Upper lobe of left lung (tissue), 6 donors: ENCODE measurements around the gene BAHD1. TPM values are rescaled to one million over a fixed set of nuclear protein-coding genes. Genes with fewer than 3 reads are reported as not detected.

Experiments
- ATAC-seq, 2 donors: fragments of 200-7000 bp; cut with Tn5 transposase; one replicate each; pipeline ENCODE4 v1.9.1; 2022; ENCODE audit warnings: mild to moderate bottlenecking in 2 of 2, moderate library complexity in 2 of 2; ENCODE audit not compliant: low FRiP score in 2 of 2
- DNase-seq, 2 donors: peaks; one replicate each; pipeline ENCODE4 v3.0.0-alpha.2; 2019 to 2020
- H3K27ac ChIP-seq, 4 donors: fragments of 200-600 bp; sonication (generic); one replicate each; pipeline ENCODE4 v1.5.1; 2016 to 2019
- H3K27me3 ChIP-seq, 4 donors: fragments of 200-600 bp; sonication (generic); one replicate each; pipeline ENCODE4 v1.5.1; 2017 to 2019
- H3K36me3 ChIP-seq, 4 donors: fragments of 200-600 bp; sonication (generic); one replicate each; pipeline ENCODE4 v1.5.1; 2016 to 2019
- H3K4me1 ChIP-seq, 4 donors: fragments of 200-600 bp; sonication (generic); one replicate each; pipeline ENCODE4 v1.5.1; 2018 to 2019
- H3K4me3 ChIP-seq, 4 donors: fragments of 200-600 bp; sonication (generic); one replicate each; pipeline ENCODE4 v1.5.1; 2017 to 2019; ENCODE audit warnings: mild to moderate bottlenecking in 2 of 4, moderate library complexity in 1 of 4
- H3K9me3 ChIP-seq, 4 donors: fragments of 200-600 bp; sonication (generic); one replicate each; pipeline ENCODE4 v1.5.1; 2018 to 2019
- EP300 ChIP-seq, 4 donors: sonication (generic); formaldehyde crosslinking; IDR thresholded peaks; one replicate each; pipeline ENCODE4 v1.5.1; 2017; ENCODE audit warnings: antibody characterized with exemption in 4 of 4, control low read depth in 2 of 4
- POLR2A ChIP-seq, 4 donors: fragments of 450-650 bp; IDR thresholded peaks; one replicate each; pipeline ENCODE4 v1.5.1; 2016 to 2017; ENCODE audit warnings: antibody characterized with exemption in 4 of 4, mild to moderate bottlenecking in 2 of 4
- POLR2AphosphoS5 ChIP-seq, 2 donors: sonication (generic); formaldehyde crosslinking; IDR thresholded peaks; one replicate each; pipeline ENCODE4 v1.5.1; 2017; ENCODE audit warnings: antibody characterized with exemption in 2 of 2
- WGBS, 2 donors: methylation state at CpG; one replicate each; pipeline ENCODE4 v1.1.5; 2017 to 2018; 5-methylcytosine and 5-hydroxymethylcytosine counted together
- total RNA-seq, 6 donors: library from RNA; depleted of rRNA in 4 of 6; stranded (reverse); fragments of >200 nt in 4 of 6; gene quantifications; one replicate each; pipeline versions ENCODE4 v1.1.0 to v1.2.1, GENCODE V29; 2016 to 2021
- TF ChIP-seq, protein P1 (sequence below), 6 experiments: fragments of 450-650 bp in 4 of 6; fragments of 200-600 bp in 2 of 6; sonication (generic) in 2 of 6; IDR thresholded peaks; one replicate each; pipeline ENCODE4 v1.5.1; 2016 to 2019; ENCODE audit warnings: antibody characterized with exemption in 6 of 6
- donor health status: DM: no; HTN: no; CAD: no; lungs with moderate emphysema.
- donor health status: DM: no; HTN: yes; CAD: no; lungs with severe emphysema.

BAHD1 gene
- total RNA-seq, 6 donors from 2014 or later, result 21.0 to 36.9 (median 28.5) TPM

DNA sequence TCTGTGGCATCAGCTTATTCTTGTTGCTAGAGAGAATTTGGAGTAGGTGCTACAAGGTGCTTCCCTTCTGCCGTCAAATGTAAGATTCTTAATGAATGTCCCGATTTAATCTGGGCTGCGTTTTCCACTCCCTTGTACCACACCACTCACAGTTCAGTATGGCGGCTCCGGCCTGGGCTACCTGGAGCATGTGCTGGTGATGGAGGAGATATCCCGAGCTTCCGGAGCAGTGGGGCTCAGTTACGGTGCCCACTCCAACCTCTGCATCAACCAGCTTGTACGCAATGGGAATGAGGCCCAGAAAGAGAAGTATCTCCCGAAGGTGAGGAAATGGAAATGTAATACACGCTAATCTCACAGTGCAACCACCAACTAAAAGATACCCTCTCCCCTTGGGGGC, 30.3 kb upstream of the BAHD1 start:
- peaks cover 13 to 21% (median 15%) of the 10 kb centered on the region in 4 donors for H3K4me1 ChIP-seq
- DNase-seq (no peak), ATAC-seq (no peak)
- 93 to 95% methylated on average over 11 of the region's 11 CpGs for WGBS, 2 donors
- peaks cover 15 to 72% (median 55%) of the 10 kb centered on the region in 4 donors for H3K36me3 ChIP-seq
- no peak for TF ChIP-seq POLR2A (IDR thresholded peaks at IDR 0.05)
- TF ChIP-seq EP300 (IDR thresholded peaks at IDR 0.05), result no peak
- TF ChIP-seq, protein P1, sequence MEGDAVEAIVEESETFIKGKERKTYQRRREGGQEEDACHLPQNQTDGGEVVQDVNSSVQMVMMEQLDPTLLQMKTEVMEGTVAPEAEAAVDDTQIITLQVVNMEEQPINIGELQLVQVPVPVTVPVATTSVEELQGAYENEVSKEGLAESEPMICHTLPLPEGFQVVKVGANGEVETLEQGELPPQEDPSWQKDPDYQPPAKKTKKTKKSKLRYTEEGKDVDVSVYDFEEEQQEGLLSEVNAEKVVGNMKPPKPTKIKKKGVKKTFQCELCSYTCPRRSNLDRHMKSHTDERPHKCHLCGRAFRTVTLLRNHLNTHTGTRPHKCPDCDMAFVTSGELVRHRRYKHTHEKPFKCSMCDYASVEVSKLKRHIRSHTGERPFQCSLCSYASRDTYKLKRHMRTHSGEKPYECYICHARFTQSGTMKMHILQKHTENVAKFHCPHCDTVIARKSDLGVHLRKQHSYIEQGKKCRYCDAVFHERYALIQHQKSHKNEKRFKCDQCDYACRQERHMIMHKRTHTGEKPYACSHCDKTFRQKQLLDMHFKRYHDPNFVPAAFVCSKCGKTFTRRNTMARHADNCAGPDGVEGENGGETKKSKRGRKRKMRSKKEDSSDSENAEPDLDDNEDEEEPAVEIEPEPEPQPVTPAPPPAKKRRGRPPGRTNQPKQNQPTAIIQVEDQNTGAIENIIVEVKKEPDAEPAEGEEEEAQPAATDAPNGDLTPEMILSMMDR (IDR thresholded peaks at IDR 0.05), result no peak
- TF ChIP-seq POLR2AphosphoS5 (IDR thresholded peaks at IDR 0.05), result no peak
- no peaks in the 10 kb centered on the region for H3K27me3 ChIP-seq
- no peak overlapping the region for H3K4me3 ChIP-seq
- no peaks in the 10 kb centered on the region for H3K9me3 ChIP-seq
- no peak overlapping the region for H3K27ac ChIP-seq

DNA sequence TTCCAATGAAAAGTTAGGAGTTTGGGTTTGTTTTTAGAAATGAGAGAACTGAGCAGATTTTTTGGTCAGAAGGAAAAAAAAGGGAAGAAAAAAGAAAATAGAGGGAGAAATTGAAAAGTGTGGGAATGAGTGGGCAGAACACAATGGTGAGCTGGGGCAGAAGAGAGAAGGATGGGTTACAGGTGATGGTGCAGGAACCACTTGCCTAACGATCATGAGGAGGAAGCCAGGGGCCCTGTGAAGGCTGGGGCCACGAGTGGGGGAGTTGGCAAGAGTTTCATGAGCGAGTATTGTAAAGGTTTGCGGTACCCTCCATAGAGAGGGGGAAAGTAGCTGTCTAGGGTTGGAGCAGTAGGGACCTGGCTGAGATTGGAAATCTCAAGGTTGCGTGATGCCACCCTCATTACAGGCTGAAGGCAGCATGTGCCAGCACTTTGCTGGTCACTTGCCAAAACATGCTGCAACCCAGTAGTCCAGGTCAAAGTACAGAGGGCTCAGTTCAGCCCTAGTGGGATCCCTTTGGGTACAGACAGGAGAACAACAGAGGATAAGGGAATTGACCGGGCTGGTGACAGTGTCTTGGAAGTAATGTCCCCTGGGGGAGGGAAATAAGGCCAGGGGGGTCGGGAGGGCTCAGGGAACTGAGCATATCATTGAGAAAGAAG, 28.5 kb upstream of the BAHD1 start:
- 87% methylated on average over 7 of the region's 7 CpGs for whole genome bisulfite sequencing, 2 donors

DNA sequence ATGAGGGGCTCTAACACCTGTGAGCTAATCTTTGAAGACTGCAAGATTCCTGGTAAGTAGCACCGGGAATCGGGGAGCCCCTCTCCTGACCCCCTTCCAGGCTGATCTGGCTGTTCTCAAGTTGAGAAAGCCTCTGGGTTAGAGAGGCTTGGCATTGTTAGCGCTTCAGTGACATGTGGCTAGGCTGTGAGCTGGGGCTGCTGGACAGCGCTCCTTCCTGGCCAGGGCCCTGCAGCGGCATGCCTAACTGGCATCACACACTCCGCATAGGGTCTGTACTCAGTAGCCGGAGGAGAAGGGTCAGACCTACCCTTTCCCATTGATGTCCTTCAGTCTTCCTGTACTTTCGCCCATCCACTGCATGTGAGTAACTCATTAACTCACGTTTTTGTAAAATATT, 27.7 kb upstream of the BAHD1 start:
- 92 to 94% methylated on average over 7 to 9 of the region's 9 CpGs for WGBS, 2 donors
- TF ChIP-seq, protein P1 (IDR thresholded peaks at IDR 0.05), result no peak
- no peak for TF ChIP-seq POLR2AphosphoS5 (IDR thresholded peaks at IDR 0.05)
- TF ChIP-seq POLR2A (IDR thresholded peaks at IDR 0.05), result no peak
- no peak for ATAC-seq

More for the DNA sequence above, 28.5 kb upstream of the BAHD1 start:
- Histone ChIP-seq H3K27ac (no peak overlapping the region), H3K27me3 (no peaks in the 10 kb centered on the region), H3K9me3 (no peaks in the 10 kb centered on the region), H3K36me3 (peaks cover 25 to 88% (median 70%) of the 10 kb centered on the region in 4 donors), H3K4me1 (peaks cover under 1 to 7% (median 2%) of the 10 kb centered on the region in 4 donors), H3K4me3 (no peak overlapping the region)
- TF ChIP-seq POLR2A (IDR thresholded peaks at IDR 0.05), result no peak
- TF ChIP-seq POLR2AphosphoS5 (IDR thresholded peaks at IDR 0.05), result no peak
- TF ChIP-seq EP300 (IDR thresholded peaks at IDR 0.05), result no peak
- TF ChIP-seq, protein P1 (IDR thresholded peaks at IDR 0.05), result no peak
- DNase-seq (no peak), ATAC-seq (no peak)

DNA sequence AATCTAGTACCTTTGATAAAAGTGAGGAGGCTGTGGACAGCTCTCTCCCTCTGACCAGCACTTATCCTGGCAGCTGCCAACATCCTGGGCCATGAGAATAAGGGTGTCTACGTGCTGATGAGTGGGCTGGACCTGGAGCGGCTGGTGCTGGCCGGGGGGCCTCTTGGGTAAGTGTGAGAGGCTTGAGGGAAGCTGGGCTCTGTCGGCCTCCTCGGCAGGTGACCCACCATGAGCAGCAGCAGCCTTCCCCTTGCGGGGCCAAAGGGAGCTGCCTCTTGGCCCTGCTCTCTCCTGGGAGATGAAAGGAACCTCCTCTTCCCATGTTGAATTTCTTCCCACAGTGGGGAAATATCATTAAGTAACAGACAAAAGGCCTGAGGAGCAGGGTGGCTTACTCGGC, 25.9 kb upstream of the BAHD1 start:
- Histone ChIP-seq H3K36me3 (peaks cover 25 to 89% (median 75%) of the 10 kb centered on the region in 4 donors), H3K27ac (no peak overlapping the region), H3K27me3 (no peaks in the 10 kb centered on the region), H3K9me3 (no peaks in the 10 kb centered on the region), H3K4me1 (no peaks in the 10 kb centered on the region), H3K4me3 (no peak overlapping the region)
- WGBS, 2 donors, result 89 to 90% methylated on average over 2 to 7 of the region's 7 CpGs
- no peak for TF ChIP-seq POLR2AphosphoS5 (IDR thresholded peaks at IDR 0.05)
- TF ChIP-seq, protein P1 (IDR thresholded peaks at IDR 0.05), result no peak
- no peak for TF ChIP-seq EP300 (IDR thresholded peaks at IDR 0.05)
- no peak for TF ChIP-seq POLR2A (IDR thresholded peaks at IDR 0.05)
- peak in 1 of 2 donors; percentile 49 for DNase-seq
- ATAC-seq, result no peak

More for the DNA sequence above, 27.7 kb upstream of the BAHD1 start:
- Histone ChIP-seq H3K4me1 (no peaks in the 10 kb centered on the region), H3K27me3 (no peaks in the 10 kb centered on the region), H3K36me3 (peaks cover 25 to 96% (median 68%) of the 10 kb centered on the region in 4 donors), H3K4me3 (no peak overlapping the region), H3K9me3 (no peaks in the 10 kb centered on the region), H3K27ac (no peak overlapping the region)
- no peak for DNase-seq

DNA sequence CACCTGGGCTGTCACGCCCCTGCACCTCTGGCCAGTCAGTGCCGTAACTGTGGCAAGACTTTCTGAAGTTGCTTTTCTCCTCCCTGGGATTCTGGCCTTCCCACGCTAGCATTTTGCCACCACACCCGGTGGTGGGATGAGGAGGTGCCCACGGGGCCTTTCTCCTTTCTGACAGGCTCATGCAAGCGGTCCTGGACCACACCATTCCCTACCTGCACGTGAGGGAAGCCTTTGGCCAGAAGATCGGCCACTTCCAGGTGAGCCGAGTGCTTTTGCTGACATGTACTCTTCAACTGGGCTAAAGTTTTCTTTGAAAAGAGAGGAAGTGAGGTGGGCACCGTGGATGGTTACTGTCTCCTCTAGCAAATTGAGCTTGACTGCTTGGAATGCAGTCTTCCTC, 25.5 kb upstream of the BAHD1 start:
- H3K36me3 ChIP-seq, result peaks cover 25 to 85% (median 72%) of the 10 kb centered on the region in 4 donors
- TF ChIP-seq, protein P1 (IDR thresholded peaks at IDR 0.05), result no peak
- TF ChIP-seq POLR2AphosphoS5 (IDR thresholded peaks at IDR 0.05) (no peak), EP300 (IDR thresholded peaks at IDR 0.05) (no peak), POLR2A (IDR thresholded peaks at IDR 0.05) (no peak)
- H3K27ac ChIP-seq, result no peak overlapping the region
- no peaks in the 10 kb centered on the region for H3K27me3 ChIP-seq
- peaks cover 0 to 2% (median 0%) of the 10 kb centered on the region in 4 donors for H3K4me1 ChIP-seq
- H3K9me3 ChIP-seq, result no peaks in the 10 kb centered on the region
- no peak for ATAC-seq
- WGBS, 2 donors, result 92 to 93% methylated on average over 10 of the region's 10 CpGs
- no peak overlapping the region for H3K4me3 ChIP-seq
- DNase-seq, result no peak
